Sigmoid colon (tissue), 3 donors: ENCODE measurements around the gene PDLIM5.

Source experiments
- CTCF ChIP-seq, 4 experiments: fragments of 450-650 bp in 3 of 4; fragments of 200-600 bp in 1 of 4; IDR thresholded peaks; one replicate each; pipeline ENCODE4 v1.5.1; 2016 to 2019; ENCODE audit warnings: antibody characterized with exemption in 4 of 4, mild to moderate bottlenecking in 3 of 4, moderate library complexity in 2 of 4
- POLR2A ChIP-seq, 2 donors: fragments of 450-650 bp; IDR thresholded peaks; one replicate each; pipeline ENCODE4 v1.6.1; 2016; ENCODE audit warnings: antibody characterized with exemption in 2 of 2, mild to moderate bottlenecking in 2 of 2, moderate library complexity in 2 of 2

GRCh38 chr4:94458682-94459081, 6.9 kb downstream of the PDLIM5 start:
- TF ChIP-seq POLR2A (IDR thresholded peaks at IDR 0.05) (no peak), CTCF (IDR thresholded peaks at IDR 0.05) (no peak)
